ENCODE results near the gene SLC35D3.
A peak's percentile ranks its signal among the peaks of the same experiment; 100 is the strongest.
"Not testable (repeated sequence)": the region's sequence is repeated elsewhere in the genome, so short reads cannot be mapped to it uniquely, and the experiment has no call there.

Gene SLC35D3

GRCh38 chr6:136967876-136968752, 46.0 kb downstream of the SLC35D3 start:
- DNase-seq, result peak; percentile 61

- DNase-seq, result no peak
These were observed 46.7 kb downstream of the SLC35D3 start for GRCh38 chr6:136968837-136969236.

- no peak for DNase-seq
These were observed 47.3 kb downstream of the SLC35D3 start for GRCh38 chr6:136969433-136969832.

GRCh38 chr6:136969930-136970329, 47.8 kb downstream of the SLC35D3 start:
- no peak for DNase-seq

- no peak for DNase-seq
These were observed 49.5 kb downstream of the SLC35D3 start for GRCh38 chr6:136971609-136972008.

- DNase-seq, result not testable (repeated sequence)
These were observed 51.7 kb downstream of the SLC35D3 start for GRCh38 chr6:136973781-136974180.

Data from NCI-H1694 (cell line).